Measurements from ENCODE around the gene KAT6B. TPM values are rescaled to one million over a fixed set of nuclear protein-coding genes. Genes with fewer than 3 reads are reported as not detected.

KAT6B gene
- total and polyA plus RNA-seq, 4 experiments from 2014 or later = 10.9 to 63.9 (median 52.4) TPM

- Histone ChIP-seq H3K4me1 (ENCODE audit: insufficient read depth, low read length) (peaks cover 33% of the 10 kb centered on the region), H3K4me3 (ENCODE audit: low read length in 2 of 2) (no peak overlapping the region), H3K9me3 (ENCODE audit: control insufficient read depth in 1 of 2, low read length in 2 of 2) (no peaks in the 10 kb centered on the region), H3K27me3 (ENCODE audit: insufficient read depth, low read length) (no peaks in the 10 kb centered on the region), H3K27ac (ENCODE audit: low read depth, low read length) (no peak overlapping the region), H3K36me3 (ENCODE audit: insufficient read depth, low read length) (no peaks in the 10 kb centered on the region)
- intact Hi-C loops (cut with micrococcal nuclease) = loop anchor here (5.0 to 10.0 kb wide), 5 partner anchors 404 to 1582 kb away; partner anchors contain the start of genes CHCHD1, DNAJC9, VCL and ZSWIM8
- ChIA-PET CTCF (ENCODE audit: partially characterized antibody) (no interaction called here), POLR2A (ENCODE audit: partially characterized antibody) (interaction anchor here (0.6 kb wide), 1 partner anchor 71 kb away, joined by 3 read pairs; no protein-coding TSS in a partner anchor)
- DNase-seq = no peak
- H3K27me3 Mint-ChIP-seq = no peaks in the 10 kb centered on the region
- H3K9me3 Mint-ChIP-seq = peaks cover 0 to 5% (median 0%) of the 10 kb centered on the region in 8 donors
- peak overlapping the region in 4 of 8 donors; percentile 24 to 43 (median 27) for H3K4me3 Mint-ChIP-seq
- peaks cover 47 to 70% (median 51%) of the 10 kb centered on the region in 4 donors for H3K4me1 Mint-ChIP-seq
- peaks cover 5 to 13% of the 10 kb centered on the region in 2 donors for H3K36me3 Mint-ChIP-seq
- H3K27ac Mint-ChIP-seq = peak overlapping the region in 1 of 7 donors; percentile 61
Observed at GRCh38 chr10:74828946-74829345, 2.5 kb downstream of the KAT6B start.

- no peaks in the 10 kb centered on the region for H3K9me3 ChIP-seq (ENCODE audit: control insufficient read depth in 1 of 2, low read length in 2 of 2)
- POLR2A ChIA-PET (ENCODE audit: partially characterized antibody) = no interaction called here
- H3K27ac ChIP-seq (ENCODE audit: low read depth, low read length) = no peak overlapping the region
- Mint-ChIP-seq H3K27me3 (no peaks in the 10 kb centered on the region), H3K4me3 (peak overlapping the region in 2 of 8 donors; percentile 18 to 63), H3K27ac (peak overlapping the region in 1 of 7 donors; percentile 70), H3K4me1 (peaks cover 55 to 75% (median 63%) of the 10 kb centered on the region in 4 donors), H3K36me3 (peaks cover 14 to 17% of the 10 kb centered on the region in 2 donors), H3K9me3 (no peaks in the 10 kb centered on the region)
- CTCF ChIA-PET (ENCODE audit: partially characterized antibody) = interaction anchor here (0.6 kb wide), 1 partner anchor 26 kb away, joined by 3 read pairs; no protein-coding TSS in a partner anchor
- no peaks in the 10 kb centered on the region for H3K27me3 ChIP-seq (ENCODE audit: insufficient read depth, low read length)
- H3K4me3 ChIP-seq (ENCODE audit: low read length in 2 of 2) = no peak overlapping the region
- DNase-seq = no peak
- intact Hi-C loops (cut with micrococcal nuclease) = no loop called here
- H3K36me3 ChIP-seq (ENCODE audit: insufficient read depth, low read length) = no peaks in the 10 kb centered on the region
- H3K4me1 ChIP-seq (ENCODE audit: insufficient read depth, low read length) = peaks cover 39% of the 10 kb centered on the region
Observed at GRCh38 chr10:74831518-74832120, 5.2 kb downstream of the KAT6B start.

GRCh38 chr10:74835963-74836362 is 9.6 kb downstream of the KAT6B start:
- Histone ChIP-seq H3K4me1 (ENCODE audit: insufficient read depth, low read length) (peaks cover 29% of the 10 kb centered on the region), H3K27ac (ENCODE audit: low read depth, low read length) (no peak overlapping the region), H3K4me3 (ENCODE audit: low read length in 2 of 2) (no peak overlapping the region), H3K27me3 (ENCODE audit: insufficient read depth, low read length) (no peaks in the 10 kb centered on the region), H3K36me3 (ENCODE audit: insufficient read depth, low read length) (no peaks in the 10 kb centered on the region), H3K9me3 (ENCODE audit: control insufficient read depth in 1 of 2, low read length in 2 of 2) (no peaks in the 10 kb centered on the region)
- ChIA-PET CTCF (ENCODE audit: partially characterized antibody) (no interaction called here), POLR2A (ENCODE audit: partially characterized antibody) (no interaction called here)
- no peak overlapping the region for H3K4me3 Mint-ChIP-seq
- H3K4me1 Mint-ChIP-seq = peaks cover 45 to 64% (median 54%) of the 10 kb centered on the region in 4 donors
- intact Hi-C loops (cut with micrococcal nuclease) = no loop called here
- H3K9me3 Mint-ChIP-seq = no peaks in the 10 kb centered on the region
- H3K27ac Mint-ChIP-seq = no peak overlapping the region
- H3K27me3 Mint-ChIP-seq = no peaks in the 10 kb centered on the region
- H3K36me3 Mint-ChIP-seq = peaks cover 28 to 33% of the 10 kb centered on the region in 2 donors
- no peak for DNase-seq

GRCh38 chr10:74836877-74837276 is 10.5 kb downstream of the KAT6B start:
- Histone ChIP-seq H3K9me3 (ENCODE audit: control insufficient read depth in 1 of 2, low read length in 2 of 2) (no peaks in the 10 kb centered on the region), H3K27ac (ENCODE audit: low read depth, low read length) (no peak overlapping the region), H3K4me3 (ENCODE audit: low read length in 2 of 2) (no peak overlapping the region), H3K36me3 (ENCODE audit: insufficient read depth, low read length) (no peaks in the 10 kb centered on the region), H3K4me1 (ENCODE audit: insufficient read depth, low read length) (peaks cover 23% of the 10 kb centered on the region), H3K27me3 (ENCODE audit: insufficient read depth, low read length) (no peaks in the 10 kb centered on the region)
- H3K4me1 Mint-ChIP-seq = peaks cover 41 to 62% (median 51%) of the 10 kb centered on the region in 4 donors
- intact Hi-C loops (cut with micrococcal nuclease) = no loop called here
- DNase-seq = no peak
- H3K27me3 Mint-ChIP-seq = no peaks in the 10 kb centered on the region
- H3K27ac Mint-ChIP-seq = no peak overlapping the region
- H3K4me3 Mint-ChIP-seq = no peak overlapping the region
- no peaks in the 10 kb centered on the region for H3K9me3 Mint-ChIP-seq
- POLR2A ChIA-PET (ENCODE audit: partially characterized antibody) = no interaction called here
- CTCF ChIA-PET (ENCODE audit: partially characterized antibody) = interaction anchor here (1.2 kb wide), 1 partner anchor 12 kb away, joined by 3 read pairs; no protein-coding TSS in a partner anchor
- peaks cover 28 to 40% of the 10 kb centered on the region in 2 donors for H3K36me3 Mint-ChIP-seq

- Histone ChIP-seq H3K27me3 (ENCODE audit: insufficient read depth, low read length) (no peaks in the 10 kb centered on the region), H3K9me3 (ENCODE audit: control insufficient read depth in 1 of 2, low read length in 2 of 2) (no peaks in the 10 kb centered on the region), H3K27ac (ENCODE audit: low read depth, low read length) (no peak overlapping the region), H3K36me3 (ENCODE audit: insufficient read depth, low read length) (peaks cover 5% of the 10 kb centered on the region), H3K4me3 (ENCODE audit: low read length in 2 of 2) (no peak overlapping the region), H3K4me1 (ENCODE audit: insufficient read depth, low read length) (peaks cover 26% of the 10 kb centered on the region)
- intact Hi-C loops (cut with micrococcal nuclease) = no loop called here
- CTCF ChIA-PET (ENCODE audit: partially characterized antibody) = interaction anchor here (1.2 kb wide), 1 partner anchor 13 kb away, joined by 3 read pairs; no protein-coding TSS in a partner anchor
- DNase-seq = no peak
- H3K4me3 Mint-ChIP-seq = no peak overlapping the region
- peak overlapping the region in 2 of 7 donors; percentile 53 to 88 for H3K27ac Mint-ChIP-seq
- peaks cover 41 to 68% (median 55%) of the 10 kb centered on the region in 4 donors for H3K4me1 Mint-ChIP-seq
- H3K36me3 Mint-ChIP-seq = peaks cover 31 to 45% of the 10 kb centered on the region in 2 donors
- no peaks in the 10 kb centered on the region for H3K9me3 Mint-ChIP-seq
- no peaks in the 10 kb centered on the region for H3K27me3 Mint-ChIP-seq
- POLR2A ChIA-PET (ENCODE audit: partially characterized antibody) = interaction anchor here (1.0 kb wide), 1 partner anchor 16 kb away, joined by 3 read pairs; no protein-coding TSS in a partner anchor
Observed at GRCh38 chr10:74837743-74838142, 11.3 kb downstream of the KAT6B start.

- Mint-ChIP-seq H3K4me3 (no peak overlapping the region), H3K9me3 (no peaks in the 10 kb centered on the region), H3K36me3 (peaks cover 46 to 59% of the 10 kb centered on the region in 2 donors), H3K27me3 (no peaks in the 10 kb centered on the region), H3K27ac (peak overlapping the region in 2 of 7 donors; percentile 62 to 70), H3K4me1 (peaks cover 37 to 70% (median 54%) of the 10 kb centered on the region in 4 donors)
- Histone ChIP-seq H3K36me3 (ENCODE audit: insufficient read depth, low read length) (peaks cover 8% of the 10 kb centered on the region), H3K4me1 (ENCODE audit: insufficient read depth, low read length) (peaks cover 24% of the 10 kb centered on the region), H3K9me3 (ENCODE audit: control insufficient read depth in 1 of 2, low read length in 2 of 2) (no peaks in the 10 kb centered on the region), H3K27ac (ENCODE audit: low read depth, low read length) (no peak overlapping the region), H3K27me3 (ENCODE audit: insufficient read depth, low read length) (no peaks in the 10 kb centered on the region), H3K4me3 (ENCODE audit: low read length in 2 of 2) (no peak overlapping the region)
- CTCF ChIA-PET (ENCODE audit: partially characterized antibody) = no interaction called here
- no peak for DNase-seq
- intact Hi-C loops (cut with micrococcal nuclease) = no loop called here
- POLR2A ChIA-PET (ENCODE audit: partially characterized antibody) = no interaction called here
Observed at GRCh38 chr10:74839708-74840107, 13.3 kb downstream of the KAT6B start.

DNA sequence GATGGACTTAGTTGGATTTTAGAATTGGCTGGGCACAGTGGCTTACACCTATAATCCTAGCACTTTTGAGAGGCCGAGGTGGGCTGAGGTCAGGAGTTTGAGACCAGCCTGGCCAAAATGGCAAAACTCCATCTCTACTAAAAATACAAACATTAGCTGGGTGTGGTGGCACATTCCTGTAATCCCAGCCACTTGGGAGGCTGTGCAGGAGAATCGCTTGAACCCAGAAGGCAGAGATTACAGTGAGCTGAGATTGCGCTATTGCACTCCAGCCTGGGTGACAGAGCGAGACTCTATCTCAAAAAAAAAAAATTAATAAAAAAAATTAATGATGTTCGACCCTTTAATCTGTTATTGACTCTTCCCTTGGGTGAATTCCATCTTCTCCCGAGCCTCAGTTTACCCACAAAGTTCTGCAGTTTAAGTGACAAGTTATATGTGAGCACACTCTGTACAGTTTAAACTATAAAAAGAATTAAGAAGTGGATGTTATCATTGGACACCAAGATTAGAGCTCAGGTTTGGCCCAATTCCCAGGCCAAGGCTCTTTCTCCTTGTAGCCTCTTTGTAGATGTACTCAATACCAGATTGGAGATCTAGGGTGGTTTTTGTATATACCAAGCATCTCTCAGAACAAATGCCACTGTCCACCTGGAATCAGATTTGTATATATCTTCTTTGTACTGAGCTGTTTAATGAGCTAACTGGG is 15.0 kb downstream of the KAT6B start:
- H3K9me3 ChIP-seq (ENCODE audit: control insufficient read depth in 1 of 2, low read length in 2 of 2) = no peaks in the 10 kb centered on the region
- H3K4me3 Mint-ChIP-seq = no peak overlapping the region

More for the DNA sequence above, 15.0 kb downstream of the KAT6B start:
- Histone ChIP-seq H3K27me3 (ENCODE audit: insufficient read depth, low read length) (no peaks in the 10 kb centered on the region), H3K36me3 (ENCODE audit: insufficient read depth, low read length) (peaks cover 8% of the 10 kb centered on the region), H3K27ac (ENCODE audit: low read depth, low read length) (no peak overlapping the region), H3K4me1 (ENCODE audit: insufficient read depth, low read length) (peaks cover 16% of the 10 kb centered on the region), H3K4me3 (ENCODE audit: low read length in 2 of 2) (no peak overlapping the region)
- peaks cover 42 to 52% of the 10 kb centered on the region in 2 donors for H3K36me3 Mint-ChIP-seq
- peaks cover 27 to 60% (median 44%) of the 10 kb centered on the region in 4 donors for H3K4me1 Mint-ChIP-seq
- H3K9me3 Mint-ChIP-seq = no peaks in the 10 kb centered on the region
- H3K27me3 Mint-ChIP-seq = no peaks in the 10 kb centered on the region
- H3K27ac Mint-ChIP-seq = peak overlapping the region in 1 of 7 donors; percentile 53
- ChIA-PET CTCF (ENCODE audit: partially characterized antibody) (interaction anchor here (0.6 kb wide), 1 partner anchor 178 kb away, joined by 3 read pairs; no protein-coding TSS in a partner anchor), POLR2A (ENCODE audit: partially characterized antibody) (interaction anchor here (1.5 kb wide), 1 partner anchor 15 kb away, joined by 8 read pairs; the partner anchor contains the start of gene KAT6B)
- DNase-seq = no peak
- intact Hi-C loops (cut with micrococcal nuclease) = no loop called here

All from CD4-positive, alpha-beta memory T cell (primary cell).